GM06990 (cell line): Measurements from ENCODE around the gene INPP5A.

Experiments
- DNase-seq: peaks from one replicate; pipeline ENCODE4 v3.0.0-alpha.2; 2011; ENCODE audit not compliant: insufficient read length; ENCODE audit errors: extremely low read depth
- H3K27me3 ChIP-seq: replicated peaks from 2 replicates; pipeline ENCODE4 v1.6.0; 2011; ENCODE audit warnings: low read length; ENCODE audit not compliant: control insufficient read depth, insufficient read depth
- H3K36me3 ChIP-seq: 2 replicates; pipeline ENCODE4 v1.5.1; 2011; ENCODE audit warnings: low read length; ENCODE audit not compliant: control insufficient read depth, insufficient read depth
- H3K4me3 ChIP-seq: replicated peaks from 2 replicates; pipeline ENCODE4 v1.5.1; 2011; ENCODE audit warnings: low read depth, mild to moderate bottlenecking, control low read depth, low read length
- CTCF ChIP-seq: IDR thresholded peaks from 2 replicates; pipeline ENCODE4 v1.5.1; 2011; ENCODE audit warnings: low read length, control low read depth, mild to moderate bottlenecking, inconsistent platforms; ENCODE audit not compliant: insufficient read depth, poor library complexity, severe bottlenecking

The INPP5A gene

GRCh38 chr10:132616170-132616995 is 78.8 kb downstream of the INPP5A start:
- TF ChIP-seq CTCF, result no peak
- H3K36me3 ChIP-seq, result no peaks in the 10 kb centered on the region
- no peaks in the 10 kb centered on the region for H3K27me3 ChIP-seq
- no peak overlapping the region for H3K4me3 ChIP-seq
- peak; percentile 31 for DNase-seq

- Histone ChIP-seq H3K4me3 (no peak overlapping the region), H3K36me3 (no peaks in the 10 kb centered on the region), H3K27me3 (no peaks in the 10 kb centered on the region)
- DNase-seq, result no peak
- TF ChIP-seq CTCF, result no peak
Observed at GRCh38 chr10:132616996-132617736, 79.6 kb downstream of the INPP5A start.

- H3K27me3 ChIP-seq, result no peaks in the 10 kb centered on the region
- no peak for TF ChIP-seq CTCF
- no peaks in the 10 kb centered on the region for H3K36me3 ChIP-seq
- DNase-seq, result no peak
- no peak overlapping the region for H3K4me3 ChIP-seq
Observed at GRCh38 chr10:132617737-132618052, 80.1 kb downstream of the INPP5A start.

GRCh38 chr10:132618158-132618919 is 80.8 kb downstream of the INPP5A start:
- no peak for DNase-seq
- H3K4me3 ChIP-seq, result no peak overlapping the region

GRCh38 chr10:132619927-132620326 is 82.3 kb downstream of the INPP5A start:
- Histone ChIP-seq H3K27me3 (no peaks in the 10 kb centered on the region), H3K36me3 (no peaks in the 10 kb centered on the region), H3K4me3 (no peak overlapping the region)
- no peak for DNase-seq
- TF ChIP-seq CTCF, result no peak

More at GRCh38 chr10:132618158-132618919, 80.8 kb downstream of the INPP5A start:
- Histone ChIP-seq H3K27me3 (no peaks in the 10 kb centered on the region), H3K36me3 (no peaks in the 10 kb centered on the region)
- TF ChIP-seq CTCF, result no peak
